GM23338 (cell line): ENCODE data around the gene C19orf25. TPM values are rescaled to one million over a fixed set of nuclear protein-coding genes. Genes with fewer than 3 reads are reported as not detected.

Source experiments
- ATAC-seq: fragments of 200-7000 bp; cut with Tn5 transposase; 3 replicates; pipeline ENCODE4 v1.9.1; 2020
- DNase-seq: peaks from one replicate; pipeline ENCODE4 v3.0.0-alpha.2; 2015; ENCODE audit warnings: low spot score
- H2AFZ ChIP-seq: fragments of 200-600 bp; sonication (generic); 2 replicates; pipeline ENCODE4 v1.8.0; 2016; ENCODE audit warnings: antibody characterized with exemption, mild to moderate bottlenecking, moderate library complexity
- H3F3A ChIP-seq: fragments of 200-600 bp; sonication (generic); replicated peaks from 2 replicates; pipeline ENCODE4 v1.8.0; 2017; ENCODE audit warnings: antibody characterized with exemption, mixed run types, low read depth
- H3K27ac ChIP-seq: fragments of 200-600 bp; sonication (generic); 2 replicates; pipeline ENCODE4 v1.6.1; 2016; ENCODE audit warnings: low read depth
- H3K27me3 ChIP-seq: fragments of 200-600 bp; sonication (generic); 2 replicates; pipeline ENCODE4 v1.8.0; 2016; ENCODE audit warnings: mild to moderate bottlenecking, mixed run types, moderate library complexity; ENCODE audit not compliant: insufficient read depth
- H3K36me3 ChIP-seq: fragments of 200-600 bp; sonication (generic); 2 replicates; pipeline ENCODE4 v1.8.0; 2016; ENCODE audit warnings: mild to moderate bottlenecking; ENCODE audit not compliant: insufficient read depth
- H3K4me1 ChIP-seq: fragments of 200-600 bp; sonication (generic); 2 replicates; pipeline ENCODE4 v1.8.0; 2016; ENCODE audit warnings: mild to moderate bottlenecking, moderate library complexity; ENCODE audit not compliant: insufficient read depth
- H3K4me2 ChIP-seq: fragments of 200-600 bp; sonication (generic); 2 replicates; pipeline ENCODE4 v1.7.1; 2017; ENCODE audit warnings: mixed run types
- H3K4me3 ChIP-seq: fragments of 200-600 bp; sonication (generic); 2 replicates; pipeline ENCODE4 v1.6.1; 2016; ENCODE audit warnings: mixed run types
- H3K79me2 ChIP-seq: fragments of 200-600 bp; sonication (generic); replicated peaks from 2 replicates; pipeline ENCODE4 v1.8.0; 2017; ENCODE audit warnings: mild to moderate bottlenecking; ENCODE audit not compliant: insufficient read depth
- H3K9me2 ChIP-seq: fragments of 200-600 bp; sonication (generic); 2 replicates; pipeline ENCODE4 v1.8.0; 2017; ENCODE audit not compliant: insufficient read depth
- H4K20me1 ChIP-seq: fragments of 200-600 bp; sonication (generic); replicated peaks from 2 replicates; pipeline ENCODE4 v1.8.0; 2017; ENCODE audit warnings: mild to moderate bottlenecking; ENCODE audit not compliant: insufficient read depth
- H3K27ac Mint-ChIP-seq: 2 replicates; pipeline ENCODE4 v1.8.0; 2020; ENCODE audit warnings: inconsistent platforms, mild to moderate bottlenecking, moderate library complexity, mixed read lengths
- H3K27me3 Mint-ChIP-seq: 3 replicates; pipeline ENCODE4 v1.8.0; 2022; ENCODE audit warnings: low read depth, mild to moderate bottlenecking, moderate library complexity, mixed read lengths, inconsistent platforms; ENCODE audit not compliant: insufficient read depth, poor library complexity
- H3K36me3 Mint-ChIP-seq: 3 replicates; pipeline ENCODE4 v1.8.0; 2021; ENCODE audit warnings: low read depth, mild to moderate bottlenecking, inconsistent platforms, moderate library complexity, mixed read lengths
- H3K4me1 Mint-ChIP-seq: 3 replicates; pipeline ENCODE4 v1.8.0; 2020; ENCODE audit warnings: mild to moderate bottlenecking, inconsistent platforms, mixed read lengths
- H3K4me3 Mint-ChIP-seq: 3 replicates; pipeline ENCODE4 v1.8.0; 2021; ENCODE audit warnings: moderate library complexity, mild to moderate bottlenecking, inconsistent platforms, mixed read lengths
- H3K9me3 Mint-ChIP-seq: 3 replicates; pipeline ENCODE4 v1.8.0; 2020; ENCODE audit warnings: moderate library complexity, mild to moderate bottlenecking, inconsistent platforms, mixed read lengths
- CREB1 ChIP-seq: fragments of 250-450 bp; sonication (Bioruptor Pico); IDR thresholded peaks from 2 replicates; pipeline ENCODE4 v1.5.0; 2020; ENCODE audit warnings: low read depth, mild to moderate bottlenecking, moderate library complexity
- CTCF ChIP-seq, 2 experiments: fragments of 200-600 bp in 1 of 2; sonication (generic) in 1 of 2; conservative IDR thresholded peaks; 2 replicates each; pipeline versions ENCODE4 v1.5.1 to v1.6.1; 2016 to 2017; ENCODE audit warnings: antibody characterized with exemption in 2 of 2, low read depth in 2 of 2, mild to moderate bottlenecking in 2 of 2, moderate library complexity in 1 of 2
- ETS1 ChIP-seq: IDR thresholded peaks from 2 replicates; pipeline ENCODE4 v1.6.1; 2016; ENCODE audit warnings: antibody characterized with exemption
- EZH2 ChIP-seq: fragments of 200-600 bp; sonication (generic); IDR thresholded peaks from one replicate; pipeline ENCODE4 v1.8.0; 2017; ENCODE audit warnings: antibody characterized with exemption, mild to moderate bottlenecking, low read depth; ENCODE audit not compliant: unreplicated experiment
- EZH2phosphoT487 ChIP-seq: fragments of 200-600 bp; sonication (generic); IDR thresholded peaks from one replicate; pipeline ENCODE4 v1.8.1; 2018; ENCODE audit warnings: antibody characterized with exemption; ENCODE audit not compliant: unreplicated experiment
- JUNB ChIP-seq: IDR thresholded peaks from one replicate; pipeline ENCODE4 v1.6.1; 2016; ENCODE audit warnings: antibody characterized with exemption; ENCODE audit not compliant: unreplicated experiment
- NANOG ChIP-seq: IDR thresholded peaks from 2 replicates; pipeline ENCODE4 v1.6.1; 2016; ENCODE audit warnings: antibody characterized with exemption, borderline replicate concordance
- POLR2AphosphoS5 ChIP-seq: IDR thresholded peaks from 2 replicates; pipeline ENCODE4 v1.6.1; 2016; ENCODE audit warnings: antibody characterized with exemption, low read depth
- REST ChIP-seq: IDR thresholded peaks from one replicate; pipeline ENCODE4 v1.6.1; 2018; ENCODE audit warnings: antibody characterized with exemption; ENCODE audit not compliant: unreplicated experiment
- STAT1 ChIP-seq: IDR thresholded peaks from one replicate; pipeline ENCODE4 v1.6.1; 2016; ENCODE audit warnings: antibody characterized with exemption; ENCODE audit not compliant: unreplicated experiment
- ZNF114 ChIP-seq: fragments of 250-450 bp; sonication (Bioruptor Pico); IDR thresholded peaks from 2 replicates; pipeline ENCODE4 v1.5.0; 2020; ENCODE audit warnings: mild to moderate bottlenecking, moderate library complexity
- ZNF331 ChIP-seq: fragments of 250-450 bp; sonication (Bioruptor Pico); IDR thresholded peaks from 2 replicates; pipeline ENCODE4 v1.5.0; 2020; ENCODE audit warnings: low read depth, mild to moderate bottlenecking, moderate library complexity
- ZNF462 ChIP-seq: fragments of 250-450 bp; sonication (Bioruptor Pico); IDR thresholded peaks from 2 replicates; pipeline ENCODE4 v1.5.0; 2020; ENCODE audit warnings: mild to moderate bottlenecking, moderate library complexity
- polyA plus RNA-seq: library from polyadenylated mRNA; unstranded; fragments of >200 nt; fragmentation: Nextera tagmentation; extraction: Ambion mirVana; gene quantifications from 2 replicates; pipeline ENCODE4 v1.2.1, GENCODE V29; 2016
- total RNA-seq: library from RNA; depleted of rRNA; stranded (reverse); fragments of >200 nt; shearing (Covaris generic); gene quantifications from 2 replicates; pipeline ENCODE4 v1.2.3, GENCODE V29; 2014

Gene C19orf25
- total and polyA plus RNA-seq, 2 experiments from 2014 or later, result 43.5 to 61.1 TPM

- Mint-ChIP-seq H3K27me3 (peaks cover 6% of the 10 kb centered on the region), H3K4me1 (peaks cover 18% of the 10 kb centered on the region), H3K9me3 (no peaks in the 10 kb centered on the region), H3K27ac (no peak overlapping the region), H3K36me3 (peaks cover 75% of the 10 kb centered on the region), H3K4me3 (no peak overlapping the region)
- H3K4me1 ChIP-seq, result no peaks in the 10 kb centered on the region; the same call in 1 of the 2 replicates
- peak overlapping the region; percentile 32; the same call in 1 of the 2 replicates for H3K27ac ChIP-seq
- H3K79me2 ChIP-seq, result peaks cover 55% of the 10 kb centered on the region
- H3K4me3 ChIP-seq, result no peak overlapping the region
- no peaks in the 10 kb centered on the region for H3K27me3 ChIP-seq
- ATAC-seq (no peak), DNase-seq (no peak)
- no peak overlapping the region for H3K4me2 ChIP-seq
- no peak overlapping the region for H2AFZ ChIP-seq
- H3K9me2 ChIP-seq, result no peaks in the 10 kb centered on the region
- TF ChIP-seq JUNB, result no peak
- TF ChIP-seq ZNF114 (CRISPR knock-in tag), result no peak
- TF ChIP-seq EZH2, result no peak
- TF ChIP-seq ZNF462 (CRISPR knock-in tag), result no peak
- TF ChIP-seq ZNF331 (CRISPR knock-in tag), result no peak
- no peak for TF ChIP-seq CTCF (conservative IDR thresholded peaks at IDR 0.05; ENCODE audit: low read depth in 2 of 2)
- TF ChIP-seq REST, result no peak
- TF ChIP-seq NANOG, result no peak
- TF ChIP-seq STAT1, result no peak
- TF ChIP-seq EZH2phosphoT487, result no peak
- no peak for TF ChIP-seq POLR2AphosphoS5
- TF ChIP-seq CREB1 (CRISPR knock-in tag), result no peak
- TF ChIP-seq ETS1, result no peak
- peaks cover 37% of the 10 kb centered on the region for H4K20me1 ChIP-seq
- H3F3A ChIP-seq, result peaks cover 47% of the 10 kb centered on the region
- H3K36me3 ChIP-seq, result peaks cover 52% of the 10 kb centered on the region
These were observed 51.6 kb downstream of the C19orf25 start for GRCh38 chr19:1427221-1427920.
